ENCODE results near the gene CCDC74A.

- no peak for TF ChIP-seq EZH2 (IDR thresholded peaks at IDR 0.05; ENCODE audit: low read length, unreplicated experiment)
- TF ChIP-seq CTCF (conservative IDR thresholded peaks at IDR 0.05; ENCODE audit: low read depth, low read length), result no peak
These were observed 7.8 kb downstream of the CCDC74A start for GRCh38 chr2:131535526-131535925.

Data from PC-3 (cell line).